ENCODE measurements around the gene PALB2.

PALB2 gene

GRCh38 chr16:23554536-23554935 lies 86.6 kb downstream of the PALB2 start:
- no peak for DNase-seq (ENCODE audit: low read depth in 2 of 2)
